HG03457 (cell line): ENCODE measurements around the gene UBTD1.
"Not testable (repeated sequence)": the region's sequence is repeated elsewhere in the genome, so short reads cannot be mapped to it uniquely, and the experiment has no call there.

Experiments
- ATAC-seq: cut with Tn5 transposase; IDR thresholded peaks from one replicate; pipeline ENCODE4 v1.9.1; 2021; ENCODE audit warnings: moderate number of reproducible peaks; ENCODE audit not compliant: unreplicated experiment

Gene UBTD1

GRCh38 chr10:97537186-97537869 lies 38.6 kb downstream of the UBTD1 start:
- ATAC-seq = no peak

- ATAC-seq = no peak
Observed at GRCh38 chr10:97538411-97538810, 39.7 kb downstream of the UBTD1 start.

GRCh38 chr10:97538839-97539238 lies 40.1 kb downstream of the UBTD1 start:
- ATAC-seq = no peak

GRCh38 chr10:97539523-97540200 lies 40.9 kb downstream of the UBTD1 start:
- no peak for ATAC-seq

GRCh38 chr10:97540669-97541500 lies 42.2 kb downstream of the UBTD1 start:
- ATAC-seq = no peak

GRCh38 chr10:97542169-97543024 lies 43.7 kb downstream of the UBTD1 start:
- ATAC-seq = no peak

GRCh38 chr10:97543025-97543546 lies 44.4 kb downstream of the UBTD1 start:
- ATAC-seq = no peak

- no peak for ATAC-seq
Observed at GRCh38 chr10:97546456-97547270, 47.9 kb downstream of the UBTD1 start.

- ATAC-seq = no peak
Observed at GRCh38 chr10:97547271-97547600, 48.5 kb downstream of the UBTD1 start.

GRCh38 chr10:97547962-97548361 lies 49.2 kb downstream of the UBTD1 start:
- ATAC-seq = no peak

- ATAC-seq = no peak
Observed at GRCh38 chr10:97548828-97549455, 50.2 kb downstream of the UBTD1 start.

GRCh38 chr10:97549587-97550322 lies 51.0 kb downstream of the UBTD1 start:
- ATAC-seq = no peak

GRCh38 chr10:97550336-97551149 lies 51.8 kb downstream of the UBTD1 start:
- no peak for ATAC-seq

- ATAC-seq = no peak
Observed at GRCh38 chr10:97551271-97551670, 52.5 kb downstream of the UBTD1 start.

GRCh38 chr10:97553575-97554031 lies 54.9 kb downstream of the UBTD1 start:
- no peak for ATAC-seq

- not testable (repeated sequence) for ATAC-seq
Observed at GRCh38 chr10:97554336-97554735, 55.6 kb downstream of the UBTD1 start.

- ATAC-seq = not testable (repeated sequence)
Observed at GRCh38 chr10:97555541-97555940, 56.8 kb downstream of the UBTD1 start.
